NT2/D1 (cell line): ENCODE measurements around the gene CARD16.
"Not testable (repeated sequence)": the region's sequence is repeated elsewhere in the genome, so short reads cannot be mapped to it uniquely, and the experiment has no call there.

Source experiments
- SUZ12 ChIP-seq: IDR thresholded peaks from 2 replicates; pipeline ENCODE4 v1.6.1; 2011; ENCODE audit not compliant: insufficient read length, insufficient read depth; ENCODE audit errors: extremely low read depth
- YY1 ChIP-seq: IDR thresholded peaks from 2 replicates; pipeline ENCODE4 v1.6.1; 2011; ENCODE audit not compliant: insufficient read length, insufficient read depth
- ZNF274 ChIP-seq: IDR thresholded peaks from 2 replicates; pipeline ENCODE4 v1.6.1; 2011; ENCODE audit warnings: mild to moderate bottlenecking, low read depth, low read length

GRCh38 chr11:105034388-105034787, 10.7 kb downstream of the CARD16 start:
- TF ChIP-seq YY1, ZNF274, SUZ12: not testable (repeated sequence)
